ENCODE measurements around the gene TVP23A.

- TF ChIP-seq CTCF (IDR thresholded peaks at IDR 0.05) (no peak), EZH2 (IDR thresholded peaks at IDR 0.05; ENCODE audit: borderline replicate concordance, insufficient read depth, low read depth, low read length, poor library complexity, severe bottlenecking) (no peak)
Observed at GRCh38 chr16:10782628-10783027, 36.0 kb downstream of the TVP23A start.
